ENCODE results near the gene TXNDC11. TPM values are rescaled to one million over a fixed set of nuclear protein-coding genes. Genes with fewer than 3 reads are reported as not detected.
A peak's percentile ranks its signal among the peaks of the same experiment; 100 is the strongest.

TXNDC11 gene
- total RNA-seq, 2 experiments from 2014 or later: 21.7 to 24.4 TPM

GRCh38 chr16:11737713-11738112, 4.9 kb downstream of the TXNDC11 start:
- Mint-ChIP-seq H3K27me3 (no peaks in the 10 kb centered on the region), H3K4me1 (ENCODE audit: low read depth) (peaks cover 55% of the 10 kb centered on the region), H3K4me3 (no peak overlapping the region), H3K27ac (no peak overlapping the region), H3K9me3 (no peaks in the 10 kb centered on the region), H3K36me3 (ENCODE audit: low read depth) (peaks cover 42% of the 10 kb centered on the region)
- intact Hi-C loops (cut with micrococcal nuclease): no loop called here
- DNase-seq: no peak
- ATAC-seq: no peak
- CTCF ChIA-PET: interaction anchor here (1.0 to 1.6 kb wide), 4 partner anchors 23 to 206 kb away, joined by 3 to 5 read pairs (median 4); no protein-coding TSS in a partner anchor
- TF ChIP-seq CTCF (IDR thresholded peaks at IDR 0.05): no peak
- POLR2A ChIA-PET: no interaction called here

- Mint-ChIP-seq H3K36me3 (ENCODE audit: low read depth) (peaks cover 47% of the 10 kb centered on the region), H3K4me1 (ENCODE audit: low read depth) (peaks cover 56% of the 10 kb centered on the region), H3K27ac (no peak overlapping the region), H3K27me3 (no peaks in the 10 kb centered on the region), H3K9me3 (no peaks in the 10 kb centered on the region), H3K4me3 (no peak overlapping the region)
- intact Hi-C loops (cut with micrococcal nuclease): no loop called here
- POLR2A ChIA-PET: no interaction called here
- DNase-seq (no peak), ATAC-seq (no peak)
- CTCF ChIA-PET: interaction anchor here (1.1 to 3.1 kb wide), 5 partner anchors 22 to 205 kb away, joined by 3 to 18 read pairs (median 4); partner anchors contain the start of gene ZC3H7A
- TF ChIP-seq CTCF (IDR thresholded peaks at IDR 0.05): no peak
Measured at GRCh38 chr16:11736903-11737302, 5.8 kb downstream of the TXNDC11 start.

- no peak for TF ChIP-seq CTCF (IDR thresholded peaks at IDR 0.05)
- Mint-ChIP-seq H3K4me3 (no peak overlapping the region), H3K27ac (no peak overlapping the region), H3K36me3 (ENCODE audit: low read depth) (peaks cover 44% of the 10 kb centered on the region), H3K4me1 (ENCODE audit: low read depth) (peaks cover 51% of the 10 kb centered on the region), H3K9me3 (no peaks in the 10 kb centered on the region), H3K27me3 (no peaks in the 10 kb centered on the region)
- ATAC-seq (no peak), DNase-seq (no peak)
- POLR2A ChIA-PET: interaction anchor here (0.7 kb wide), 1 partner anchor 170 kb away, joined by 3 read pairs; no protein-coding TSS in a partner anchor
- CTCF ChIA-PET: interaction anchor here (1.0 to 3.1 kb wide), 4 partner anchors 14 to 62 kb away, joined by 3 to 18 read pairs (median 3); partner anchors contain the start of gene ZC3H7A
- intact Hi-C loops (cut with micrococcal nuclease): no loop called here
Measured at GRCh38 chr16:11735787-11736186, 6.9 kb downstream of the TXNDC11 start.

- H3K4me3 Mint-ChIP-seq: no peak overlapping the region
- intact Hi-C loops (cut with micrococcal nuclease): no loop called here
- TF ChIP-seq CTCF (IDR thresholded peaks at IDR 0.05): no peak
- ChIA-PET POLR2A (interaction anchor here (0.7 kb wide), 1 partner anchor 68 kb away, joined by 3 read pairs; no protein-coding TSS in a partner anchor), CTCF (interaction anchor here (3.1 kb wide), 1 partner anchor 20 kb away, joined by 18 read pairs; no protein-coding TSS in a partner anchor)
- H3K9me3 Mint-ChIP-seq: no peaks in the 10 kb centered on the region
- peak overlapping the region; percentile 5 for H3K27ac Mint-ChIP-seq
- DNase-seq: no peak
- H3K4me1 Mint-ChIP-seq (ENCODE audit: low read depth): peaks cover 41% of the 10 kb centered on the region
- H3K27me3 Mint-ChIP-seq: no peaks in the 10 kb centered on the region
- H3K36me3 Mint-ChIP-seq (ENCODE audit: low read depth): peaks cover 49% of the 10 kb centered on the region
- ATAC-seq: no peak
Measured at GRCh38 chr16:11734653-11735043, 8.0 kb downstream of the TXNDC11 start.

- no peaks in the 10 kb centered on the region for H3K27me3 Mint-ChIP-seq
- H3K4me1 Mint-ChIP-seq (ENCODE audit: low read depth): peaks cover 37% of the 10 kb centered on the region
- TF ChIP-seq CTCF (IDR thresholded peaks at IDR 0.05): no peak
- CTCF ChIA-PET: interaction anchor here (3.1 kb wide), 1 partner anchor 20 kb away, joined by 18 read pairs; no protein-coding TSS in a partner anchor
- ATAC-seq (peak; percentile 34), DNase-seq (no peak)
- no peak overlapping the region for H3K4me3 Mint-ChIP-seq
- POLR2A ChIA-PET: interaction anchor here (0.7 to 1.2 kb wide), 2 partner anchors 8 to 67 kb away, joined by 3 read pairs; partner anchors contain the start of gene TXNDC11
- peaks cover 49% of the 10 kb centered on the region for H3K36me3 Mint-ChIP-seq (ENCODE audit: low read depth)
- H3K27ac Mint-ChIP-seq: peak overlapping the region; percentile 76
- intact Hi-C loops (cut with micrococcal nuclease): no loop called here
- H3K9me3 Mint-ChIP-seq: no peaks in the 10 kb centered on the region
Measured at GRCh38 chr16:11734025-11734652, 8.5 kb downstream of the TXNDC11 start.
